ENCODE results near the gene SCAMP4. TPM values are rescaled to one million over a fixed set of nuclear protein-coding genes. Genes with fewer than 3 reads are reported as not detected.

SCAMP4 gene
- total and polyA plus RNA-seq, 9 of the 15 experiments (the other 6 are each of a cell fraction or from before 2014, with no cell fraction given) = 0.81 to 45.9 (median 12.8) TPM

GRCh38 chr19:1863638-1864479 is 41.3 kb upstream of the SCAMP4 start (continued):
- TF ChIP-seq, protein P1, sequence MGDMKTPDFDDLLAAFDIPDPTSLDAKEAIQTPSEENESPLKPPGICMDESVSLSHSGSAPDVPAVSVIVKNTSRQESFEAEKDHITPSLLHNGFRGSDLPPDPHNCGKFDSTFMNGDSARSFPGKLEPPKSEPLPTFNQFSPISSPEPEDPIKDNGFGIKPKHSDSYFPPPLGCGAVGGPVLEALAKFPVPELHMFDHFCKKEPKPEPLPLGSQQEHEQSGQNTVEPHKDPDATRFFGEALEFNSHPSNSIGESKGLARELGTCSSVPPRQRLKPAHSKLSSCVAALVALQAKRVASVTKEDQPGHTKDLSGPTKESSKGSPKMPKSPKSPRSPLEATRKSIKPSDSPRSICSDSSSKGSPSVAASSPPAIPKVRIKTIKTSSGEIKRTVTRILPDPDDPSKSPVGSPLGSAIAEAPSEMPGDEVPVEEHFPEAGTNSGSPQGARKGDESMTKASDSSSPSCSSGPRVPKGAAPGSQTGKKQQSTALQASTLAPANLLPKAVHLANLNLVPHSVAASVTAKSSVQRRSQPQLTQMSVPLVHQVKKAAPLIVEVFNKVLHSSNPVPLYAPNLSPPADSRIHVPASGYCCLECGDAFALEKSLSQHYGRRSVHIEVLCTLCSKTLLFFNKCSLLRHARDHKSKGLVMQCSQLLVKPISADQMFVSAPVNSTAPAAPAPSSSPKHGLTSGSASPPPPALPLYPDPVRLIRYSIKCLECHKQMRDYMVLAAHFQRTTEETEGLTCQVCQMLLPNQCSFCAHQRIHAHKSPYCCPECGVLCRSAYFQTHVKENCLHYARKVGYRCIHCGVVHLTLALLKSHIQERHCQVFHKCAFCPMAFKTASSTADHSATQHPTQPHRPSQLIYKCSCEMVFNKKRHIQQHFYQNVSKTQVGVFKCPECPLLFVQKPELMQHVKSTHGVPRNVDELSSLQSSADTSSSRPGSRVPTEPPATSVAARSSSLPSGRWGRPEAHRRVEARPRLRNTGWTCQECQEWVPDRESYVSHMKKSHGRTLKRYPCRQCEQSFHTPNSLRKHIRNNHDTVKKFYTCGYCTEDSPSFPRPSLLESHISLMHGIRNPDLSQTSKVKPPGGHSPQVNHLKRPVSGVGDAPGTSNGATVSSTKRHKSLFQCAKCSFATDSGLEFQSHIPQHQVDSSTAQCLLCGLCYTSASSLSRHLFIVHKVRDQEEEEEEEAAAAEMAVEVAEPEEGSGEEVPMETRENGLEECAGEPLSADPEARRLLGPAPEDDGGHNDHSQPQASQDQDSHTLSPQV (IDR thresholded peaks at IDR 0.05) = no peak
- TF ChIP-seq DMBX1 (CRISPR knock-in tag; IDR thresholded peaks at IDR 0.05; ENCODE audit: borderline replicate concordance) (no peak), PPARD (CRISPR knock-in tag; IDR thresholded peaks at IDR 0.05) (no peak), ZBED1 (IDR thresholded peaks at IDR 0.05) (no peak), TAF1 (IDR thresholded peaks at IDR 0.05; ENCODE audit: control insufficient read depth, extremely low read depth, insufficient read depth, low read length, severe bottlenecking) (no peak), RBFOX2 (IDR thresholded peaks at IDR 0.05; ENCODE audit: low read depth, low read length) (peak; percentile 81), SAFB2 (IDR thresholded peaks at IDR 0.05; ENCODE audit: borderline replicate concordance, low read depth, low read length, severe bottlenecking) (no peak), FOXP4 (CRISPR knock-in tag; IDR thresholded peaks at IDR 0.05; ENCODE audit: borderline replicate concordance) (no peak), NFE2 (IDR thresholded peaks at IDR 0.05; ENCODE audit: low read depth) (no peak), HDGF (IDR thresholded peaks at IDR 0.05) (no peak), ZBTB9 (CRISPR knock-in tag; IDR thresholded peaks at IDR 0.05) (no peak)
- TF ChIP-seq, protein P2, sequence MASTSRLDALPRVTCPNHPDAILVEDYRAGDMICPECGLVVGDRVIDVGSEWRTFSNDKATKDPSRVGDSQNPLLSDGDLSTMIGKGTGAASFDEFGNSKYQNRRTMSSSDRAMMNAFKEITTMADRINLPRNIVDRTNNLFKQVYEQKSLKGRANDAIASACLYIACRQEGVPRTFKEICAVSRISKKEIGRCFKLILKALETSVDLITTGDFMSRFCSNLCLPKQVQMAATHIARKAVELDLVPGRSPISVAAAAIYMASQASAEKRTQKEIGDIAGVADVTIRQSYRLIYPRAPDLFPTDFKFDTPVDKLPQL (IDR thresholded peaks at IDR 0.05; ENCODE audit: extremely low read depth, insufficient read length) = no peak
- TF ChIP-seq, protein P3, sequence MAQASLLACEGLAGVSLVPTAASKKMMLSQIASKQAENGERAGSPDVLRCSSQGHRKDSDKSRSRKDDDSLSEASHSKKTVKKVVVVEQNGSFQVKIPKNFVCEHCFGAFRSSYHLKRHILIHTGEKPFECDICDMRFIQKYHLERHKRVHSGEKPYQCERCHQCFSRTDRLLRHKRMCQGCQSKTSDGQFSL (CRISPR knock-in tag; IDR thresholded peaks at IDR 0.05) = peak; percentile 81
- TF ChIP-seq, protein P3 (tag; IDR thresholded peaks at IDR 0.05) = peak in 1 of 2 experiments; percentile 79; a peak in 1 of 4 replicates
- TF ChIP-seq, protein P4, sequence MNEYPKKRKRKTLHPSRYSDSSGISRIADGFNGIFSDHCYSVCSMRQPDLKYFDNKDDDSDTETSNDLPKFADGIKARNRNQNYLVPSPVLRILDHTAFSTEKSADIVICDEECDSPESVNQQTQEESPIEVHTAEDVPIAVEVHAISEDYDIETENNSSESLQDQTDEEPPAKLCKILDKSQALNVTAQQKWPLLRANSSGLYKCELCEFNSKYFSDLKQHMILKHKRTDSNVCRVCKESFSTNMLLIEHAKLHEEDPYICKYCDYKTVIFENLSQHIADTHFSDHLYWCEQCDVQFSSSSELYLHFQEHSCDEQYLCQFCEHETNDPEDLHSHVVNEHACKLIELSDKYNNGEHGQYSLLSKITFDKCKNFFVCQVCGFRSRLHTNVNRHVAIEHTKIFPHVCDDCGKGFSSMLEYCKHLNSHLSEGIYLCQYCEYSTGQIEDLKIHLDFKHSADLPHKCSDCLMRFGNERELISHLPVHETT (CRISPR knock-in tag; conservative IDR thresholded peaks at IDR 0.05 in 1 of 2, IDR thresholded peaks at IDR 0.05 in 1 of 2) = peak in 1 of 2 experiments; percentile 97; a peak in 2 of 4 replicates

Data from K562 (cell line).